ENCODE results near the gene PFKM.

The PFKM gene

GRCh38 chr12:48165089-48165981 lies 46.2 kb downstream of the PFKM start:
- TF ChIP-seq CTCF (conservative IDR thresholded peaks at IDR 0.05; ENCODE audit: low read depth) = peak; percentile 90
- H3K27ac ChIP-seq = no peak overlapping the region
- CTCF ChIA-PET = interaction anchor here (0.6 to 1.2 kb wide), 5 partner anchors 25 to 215 kb away, joined by 3 to 4 read pairs (median 3); no protein-coding TSS in a partner anchor
- POLR2A ChIA-PET (ENCODE audit: low non-redundant PET) = no interaction called here
- peak; percentile 64 for DNase-seq (ENCODE audit: low spot score)

GRCh38 chr12:48169011-48169410 lies 49.8 kb downstream of the PFKM start:
- no peak overlapping the region for H3K27ac ChIP-seq
- CTCF ChIA-PET = no interaction called here
- no peak for DNase-seq (ENCODE audit: low spot score)
- TF ChIP-seq CTCF (conservative IDR thresholded peaks at IDR 0.05; ENCODE audit: low read depth) = no peak
- POLR2A ChIA-PET (ENCODE audit: low non-redundant PET) = no interaction called here

- POLR2A ChIA-PET (ENCODE audit: low non-redundant PET) = no interaction called here
These were observed 56.7 kb downstream of the PFKM start for GRCh38 chr12:48175613-48176416.

GRCh38 chr12:48176417-48176751 lies 57.2 kb downstream of the PFKM start:
- DNase-seq (ENCODE audit: low spot score) = no peak
- H3K27ac ChIP-seq = no peak overlapping the region
- POLR2A ChIA-PET (ENCODE audit: low non-redundant PET) = no interaction called here
- CTCF ChIA-PET = interaction anchor here (0.6 to 1.5 kb wide), 2 partner anchors 13 to 213 kb away, joined by 3 to 4 read pairs; partner anchors contain the start of gene TMEM106C
- TF ChIP-seq CTCF (conservative IDR thresholded peaks at IDR 0.05; ENCODE audit: low read depth) = no peak

More at GRCh38 chr12:48175613-48176416, 56.7 kb downstream of the PFKM start:
- DNase-seq (ENCODE audit: low spot score) = no peak
- TF ChIP-seq CTCF (conservative IDR thresholded peaks at IDR 0.05; ENCODE audit: low read depth) = no peak
- CTCF ChIA-PET = interaction anchor here (0.6 kb wide), 1 partner anchor 212 kb away, joined by 3 read pairs; the partner anchor contains the start of gene TMEM106C
- H3K27ac ChIP-seq = no peak overlapping the region

GRCh38 chr12:48177982-48178381 lies 58.8 kb downstream of the PFKM start:
- POLR2A ChIA-PET (ENCODE audit: low non-redundant PET) = no interaction called here
- no peak for DNase-seq (ENCODE audit: low spot score)
- CTCF ChIA-PET = interaction anchor here (1.5 kb wide), 1 partner anchor 11 kb away, joined by 4 read pairs; no protein-coding TSS in a partner anchor
- no peak for TF ChIP-seq CTCF (conservative IDR thresholded peaks at IDR 0.05; ENCODE audit: low read depth)
- no peak overlapping the region for H3K27ac ChIP-seq

GRCh38 chr12:48179466-48179865 lies 60.3 kb downstream of the PFKM start:
- no peak overlapping the region for H3K27ac ChIP-seq
- ChIA-PET POLR2A (ENCODE audit: low non-redundant PET) (no interaction called here), CTCF (no interaction called here)
- TF ChIP-seq CTCF (conservative IDR thresholded peaks at IDR 0.05; ENCODE audit: low read depth) = no peak
- DNase-seq (ENCODE audit: low spot score) = no peak

Measured in RWPE1 (cell line).